Muscle of leg (tissue), 11 donors: ENCODE data around the gene CDH4. TPM values are rescaled to one million over a fixed set of nuclear protein-coding genes. Genes with fewer than 3 reads are reported as not detected.

Experiments
- DNase-seq: peaks from one replicate; pipeline ENCODE4 v3.0.0; 2013
- H3K27ac ChIP-seq: one replicate; pipeline ENCODE4 v1.5.1; 2013; ENCODE audit warnings: mild to moderate bottlenecking, low read length, control low read depth
- H3K27me3 ChIP-seq: one replicate; pipeline ENCODE4 v1.6.1; 2013; ENCODE audit warnings: low read length; ENCODE audit not compliant: control insufficient read depth, insufficient read depth
- H3K36me3 ChIP-seq: one replicate; pipeline ENCODE4 v1.6.1; 2013; ENCODE audit warnings: low read length; ENCODE audit not compliant: control insufficient read depth, insufficient read depth
- H3K4me1 ChIP-seq: one replicate; pipeline ENCODE4 v1.6.1; 2013; ENCODE audit warnings: low read length; ENCODE audit not compliant: control insufficient read depth, insufficient read depth
- H3K4me3 ChIP-seq: one replicate; pipeline ENCODE4 v1.5.1; 2013; ENCODE audit warnings: low read length, control low read depth
- H3K9me3 ChIP-seq: replicated peaks from 2 replicates; pipeline ENCODE4 v1.6.1; 2013; ENCODE audit warnings: low read depth, low read length; ENCODE audit not compliant: control insufficient read depth
- WGBS: methylation state at CpG from one replicate; pipeline ENCODE4 v1.1.5; 2013; ENCODE audit warnings: missing lambda C conversion rate; ENCODE audit not compliant: insufficient coverage; 5-methylcytosine and 5-hydroxymethylcytosine counted together
- polyA plus RNA-seq, 8 donors: library from polyadenylated mRNA; unstranded; fragments of 120-200 nt; gene quantifications; one replicate each; pipeline versions ENCODE4 v1.2.1 to v1.2.3, GENCODE V29; 2013; ENCODE audit warnings: inconsistent platforms in 1 of 8, low replicate concordance in 1 of 8; ENCODE audit not compliant: insufficient read length in 8 of 8, insufficient read depth in 1 of 8
- total RNA-seq: library from RNA; stranded (reverse); fragments of 120-200 nt; gene quantifications from one replicate; pipeline ENCODE4 v1.2.4, GENCODE V29; 2013

Gene CDH4
- total and polyA plus RNA-seq, 9 donors = 0.66 to 1.4 (median 1.2) TPM

GRCh38 chr20:61341605-61342004, 89.5 kb downstream of the CDH4 start:
- Histone ChIP-seq H3K36me3 (no peaks in the 10 kb centered on the region), H3K4me1 (no peaks in the 10 kb centered on the region), H3K4me3 (no peak overlapping the region), H3K9me3 (no peaks in the 10 kb centered on the region), H3K27ac (no peak overlapping the region), H3K27me3 (peaks cover 6% of the 10 kb centered on the region)
- 71% methylated on average over 1 of the region's 5 CpGs for WGBS
- no peak for DNase-seq

- Histone ChIP-seq H3K27me3 (peaks cover 6% of the 10 kb centered on the region), H3K9me3 (no peaks in the 10 kb centered on the region), H3K27ac (no peak overlapping the region), H3K4me1 (no peaks in the 10 kb centered on the region), H3K36me3 (no peaks in the 10 kb centered on the region), H3K4me3 (no peak overlapping the region)
- no peak for DNase-seq
- WGBS = 68% methylated on average over 9 of the region's 9 CpGs
Measured at GRCh38 chr20:61343934-61344333, 91.9 kb downstream of the CDH4 start.

DNA sequence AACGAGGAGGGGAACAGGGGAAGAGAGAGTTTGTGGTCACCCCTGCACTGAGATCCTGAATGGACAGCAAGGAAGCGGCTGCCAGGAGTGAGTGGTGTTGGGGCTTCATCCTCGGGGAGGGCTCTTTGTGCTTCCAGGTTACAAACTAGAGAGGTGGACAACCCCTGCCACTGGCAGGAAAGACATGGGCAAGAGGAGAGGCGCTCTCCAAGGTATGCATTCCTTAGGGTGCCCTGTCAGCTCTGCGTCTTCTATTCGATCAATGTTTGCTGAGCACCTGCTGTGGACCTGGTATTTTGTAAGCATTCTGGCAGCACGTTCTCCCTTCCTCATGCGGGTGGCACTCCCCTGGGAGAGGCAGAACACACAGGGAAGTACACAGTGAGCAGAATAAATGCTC, 93.6 kb downstream of the CDH4 start:
- Histone ChIP-seq H3K36me3 (no peaks in the 10 kb centered on the region), H3K27ac (no peak overlapping the region), H3K4me3 (no peak overlapping the region), H3K4me1 (no peaks in the 10 kb centered on the region), H3K9me3 (no peaks in the 10 kb centered on the region), H3K27me3 (peaks cover 9% of the 10 kb centered on the region)
- WGBS = 63% methylated on average over 6 of the region's 8 CpGs
- DNase-seq = no peak

DNA sequence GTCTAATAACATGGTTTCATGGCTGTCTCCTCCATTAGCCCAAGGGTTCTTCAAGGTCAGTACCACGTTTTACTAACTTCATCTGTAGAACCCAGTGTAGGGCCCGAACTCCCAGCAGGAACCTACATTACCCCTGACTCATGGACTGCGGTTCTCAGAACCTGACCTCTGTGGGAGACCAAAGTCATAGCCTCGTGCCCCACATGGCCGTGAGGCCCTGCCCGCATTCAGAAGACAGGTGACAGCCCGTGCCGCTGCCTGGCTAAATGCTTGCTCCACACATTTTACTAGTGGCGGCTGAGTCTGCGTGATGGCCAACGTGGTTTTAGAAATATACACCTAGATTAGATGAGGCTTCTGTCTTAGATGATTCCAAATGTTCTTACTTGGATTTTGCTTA, 94.9 kb downstream of the CDH4 start:
- Histone ChIP-seq H3K27ac (no peak overlapping the region), H3K4me3 (no peak overlapping the region), H3K4me1 (no peaks in the 10 kb centered on the region), H3K27me3 (peaks cover 12% of the 10 kb centered on the region), H3K9me3 (no peaks in the 10 kb centered on the region), H3K36me3 (no peaks in the 10 kb centered on the region)
- no peak for DNase-seq
- WGBS = 91% methylated on average over 6 of the region's 11 CpGs

- no peaks in the 10 kb centered on the region for H3K9me3 ChIP-seq
- no peak overlapping the region for H3K4me3 ChIP-seq
- H3K27me3 ChIP-seq = peaks cover 15% of the 10 kb centered on the region
- no peaks in the 10 kb centered on the region for H3K36me3 ChIP-seq
- no peak for DNase-seq
- no peak overlapping the region for H3K27ac ChIP-seq
- H3K4me1 ChIP-seq = no peaks in the 10 kb centered on the region
- WGBS = 88% methylated on average over 11 of the region's 13 CpGs
Measured at GRCh38 chr20:61347443-61347842, 95.4 kb downstream of the CDH4 start.

GRCh38 chr20:61349447-61350165, 97.5 kb downstream of the CDH4 start:
- H3K27ac ChIP-seq = no peak overlapping the region
- H3K27me3 ChIP-seq = peaks cover 33% of the 10 kb centered on the region
- no peak for DNase-seq
- no peaks in the 10 kb centered on the region for H3K4me1 ChIP-seq
- H3K36me3 ChIP-seq = no peaks in the 10 kb centered on the region
- H3K4me3 ChIP-seq = no peak overlapping the region
- WGBS = 73% methylated on average over 15 of the region's 21 CpGs
- H3K9me3 ChIP-seq = no peaks in the 10 kb centered on the region

DNA sequence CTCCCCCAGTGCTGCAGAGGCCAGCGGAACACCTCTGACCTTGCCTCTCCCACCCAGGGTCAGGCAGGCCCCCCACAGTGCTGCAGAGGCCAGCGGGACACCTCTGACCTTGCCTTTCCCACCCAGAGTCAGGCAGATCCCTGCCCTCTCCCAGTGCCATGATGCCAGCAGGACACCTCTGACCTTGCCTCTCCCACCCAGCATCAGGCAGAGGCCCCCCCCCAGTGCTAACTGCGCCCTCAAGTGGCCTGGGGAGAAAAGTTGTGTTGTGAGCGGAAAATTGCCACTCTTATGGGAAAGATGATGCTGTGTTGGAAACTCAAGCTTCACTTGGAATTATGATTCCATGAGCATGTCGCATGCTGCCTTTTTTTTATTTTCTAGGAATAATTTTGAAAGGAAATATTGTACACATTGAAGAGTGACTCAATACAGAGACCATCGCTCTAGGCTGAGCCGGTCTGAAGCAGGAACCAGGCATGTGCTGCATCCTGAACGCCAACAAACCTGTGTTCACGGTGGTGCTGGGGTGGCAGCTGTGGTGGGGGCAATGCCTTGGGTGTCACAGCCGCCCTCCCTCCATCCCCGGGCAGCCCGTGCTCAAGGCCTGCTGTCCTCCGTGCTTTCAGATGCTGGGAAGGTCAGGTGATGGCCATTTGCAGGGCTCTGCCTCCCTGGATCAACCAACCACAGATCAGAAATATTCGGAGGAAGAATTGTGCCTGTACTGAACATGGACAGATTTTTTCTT, 98.6 kb downstream of the CDH4 start:
- H3K36me3 ChIP-seq = no peaks in the 10 kb centered on the region
- H3K27ac ChIP-seq = no peak overlapping the region
- no peaks in the 10 kb centered on the region for H3K9me3 ChIP-seq
- H3K4me1 ChIP-seq = no peaks in the 10 kb centered on the region
- H3K27me3 ChIP-seq = peaks cover 37% of the 10 kb centered on the region
- no peak overlapping the region for H3K4me3 ChIP-seq
- no peak for DNase-seq
- WGBS = 71% methylated on average over 9 of the region's 14 CpGs

DNA sequence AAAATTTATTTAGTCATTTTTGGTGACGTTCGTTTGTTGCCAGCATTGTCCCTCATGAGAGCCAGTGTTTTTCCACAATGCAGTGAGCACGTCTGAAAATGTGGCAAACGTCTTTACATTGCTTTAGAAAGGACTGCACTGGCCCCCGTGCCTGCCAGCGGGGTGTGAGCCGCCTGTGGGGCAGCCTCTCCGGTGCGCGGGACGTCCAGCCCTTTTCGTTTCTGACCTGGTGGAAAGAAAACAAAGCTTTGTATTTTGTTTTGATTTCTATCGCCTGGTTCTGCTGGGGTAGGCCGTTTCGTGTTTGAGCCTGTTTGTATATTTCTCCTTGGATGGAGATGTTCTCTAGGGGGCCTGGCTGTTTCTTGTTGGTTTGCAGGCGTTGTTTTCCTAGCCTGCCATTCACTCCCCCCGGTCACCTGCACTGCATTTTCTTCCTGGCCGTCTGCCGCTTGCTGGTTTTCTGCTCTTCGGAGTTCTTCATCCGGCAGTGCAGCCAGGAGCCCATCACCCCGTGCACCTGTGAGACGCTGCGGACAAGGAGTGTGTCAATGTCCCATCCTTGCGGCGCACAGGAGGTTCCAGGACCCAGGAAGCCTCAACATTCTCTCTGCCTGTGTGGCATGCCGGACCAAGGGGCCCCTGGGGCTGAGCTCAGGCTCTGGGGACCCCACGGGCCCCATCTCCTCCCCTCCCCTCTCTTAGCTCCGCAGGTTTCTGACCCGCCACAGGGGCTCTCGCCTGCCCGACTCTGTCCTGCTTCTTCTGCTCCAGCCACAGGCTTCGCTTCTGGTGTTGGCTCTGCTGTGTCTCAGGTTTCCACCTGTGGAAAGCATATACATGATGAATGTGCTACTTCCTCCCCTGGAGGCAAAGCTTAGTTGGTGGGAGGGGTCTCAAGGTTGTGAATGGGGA, 100.5 kb downstream of the CDH4 start:
- DNase-seq = no peak
- Histone ChIP-seq H3K27me3 (peaks cover 41% of the 10 kb centered on the region), H3K27ac (no peak overlapping the region), H3K4me1 (no peaks in the 10 kb centered on the region), H3K36me3 (no peaks in the 10 kb centered on the region), H3K4me3 (no peak overlapping the region), H3K9me3 (no peaks in the 10 kb centered on the region)
- WGBS = 7% methylated on average over 24 of the region's 33 CpGs

- peaks cover 44% of the 10 kb centered on the region for H3K27me3 ChIP-seq
- DNase-seq = no peak
Measured at GRCh38 chr20:61353261-61354000, 101.4 kb downstream of the CDH4 start.

More at GRCh38 chr20:61353261-61354000, 101.4 kb downstream of the CDH4 start:
- WGBS = 50% methylated on average over 5 of the region's 12 CpGs
- Histone ChIP-seq H3K9me3 (no peaks in the 10 kb centered on the region), H3K4me1 (no peaks in the 10 kb centered on the region), H3K36me3 (no peaks in the 10 kb centered on the region), H3K4me3 (no peak overlapping the region), H3K27ac (no peak overlapping the region)
